ENCODE measurements around the gene CHST11. TPM values are rescaled to one million over a fixed set of nuclear protein-coding genes. Genes with fewer than 3 reads are reported as not detected.

Gene CHST11
- total RNA-seq, 1 experiment from 2014 or later, result 1.1 TPM

GRCh38 chr12:104529130-104529874 is 72.6 kb downstream of the CHST11 start:
- no peak for DNase-seq (ENCODE audit: low spot score)
- Histone ChIP-seq H3K4me1 (ENCODE audit: insufficient read depth, low read length, poor library complexity, severe bottlenecking) (no peaks in the 10 kb centered on the region), H3K9me3 (ENCODE audit: low read depth, low read length, poor library complexity, severe bottlenecking) (no peaks in the 10 kb centered on the region), H3K36me3 (ENCODE audit: insufficient read depth, low read length, poor library complexity, severe bottlenecking) (no peaks in the 10 kb centered on the region), H3K4me3 (ENCODE audit: low read depth, low read length, poor library complexity, severe bottlenecking) (no peak overlapping the region), H3K27me3 (replicated peaks; ENCODE audit: insufficient read depth, low read depth, low read length, poor library complexity) (no peaks in the 10 kb centered on the region), H3K27ac (ENCODE audit: low read depth, low read length, poor library complexity, severe bottlenecking) (no peak overlapping the region)
- intact Hi-C loops (cut with micrococcal nuclease; ENCODE audit: unreplicated experiment), result no loop called here
- TF ChIP-seq CTCF (conservative IDR thresholded peaks at IDR 0.05; ENCODE audit: low read depth, low read length) (no peak), EZH2 (IDR thresholded peaks at IDR 0.05; ENCODE audit: borderline replicate concordance, low read depth, low read length, poor library complexity, severe bottlenecking) (no peak)
- POLR2A ChIA-PET (ENCODE audit: low non-redundant PET), result no interaction called here
- BruUV-seq (replicated peaks), result no TSS peak
- CTCF ChIA-PET, result no interaction called here

GRCh38 chr12:104532636-104533035 is 75.9 kb downstream of the CHST11 start:
- DNase-seq (ENCODE audit: low spot score), result no peak
- intact Hi-C loops (cut with micrococcal nuclease; ENCODE audit: unreplicated experiment), result no loop called here
- no peak for TF ChIP-seq CTCF (conservative IDR thresholded peaks at IDR 0.05; ENCODE audit: low read depth, low read length)
- no peak for TF ChIP-seq EZH2 (IDR thresholded peaks at IDR 0.05; ENCODE audit: borderline replicate concordance, low read depth, low read length, poor library complexity, severe bottlenecking)
- Histone ChIP-seq H3K4me3 (ENCODE audit: low read depth, low read length, poor library complexity, severe bottlenecking) (no peak overlapping the region), H3K9me3 (ENCODE audit: low read depth, low read length, poor library complexity, severe bottlenecking) (no peaks in the 10 kb centered on the region), H3K27ac (ENCODE audit: low read depth, low read length, poor library complexity, severe bottlenecking) (no peak overlapping the region), H3K27me3 (replicated peaks; ENCODE audit: insufficient read depth, low read depth, low read length, poor library complexity) (no peaks in the 10 kb centered on the region), H3K36me3 (ENCODE audit: insufficient read depth, low read length, poor library complexity, severe bottlenecking) (no peaks in the 10 kb centered on the region), H3K4me1 (ENCODE audit: insufficient read depth, low read length, poor library complexity, severe bottlenecking) (no peaks in the 10 kb centered on the region)
- ChIA-PET CTCF (no interaction called here), POLR2A (ENCODE audit: low non-redundant PET) (no interaction called here)
- no TSS peak for BruUV-seq (replicated peaks)

GRCh38 chr12:104533134-104533533 is 76.4 kb downstream of the CHST11 start:
- Histone ChIP-seq H3K4me3 (ENCODE audit: low read depth, low read length, poor library complexity, severe bottlenecking) (no peak overlapping the region), H3K9me3 (ENCODE audit: low read depth, low read length, poor library complexity, severe bottlenecking) (no peaks in the 10 kb centered on the region), H3K36me3 (ENCODE audit: insufficient read depth, low read length, poor library complexity, severe bottlenecking) (no peaks in the 10 kb centered on the region), H3K4me1 (ENCODE audit: insufficient read depth, low read length, poor library complexity, severe bottlenecking) (no peaks in the 10 kb centered on the region), H3K27me3 (replicated peaks; ENCODE audit: insufficient read depth, low read depth, low read length, poor library complexity) (no peaks in the 10 kb centered on the region), H3K27ac (ENCODE audit: low read depth, low read length, poor library complexity, severe bottlenecking) (no peak overlapping the region)
- no peak for DNase-seq (ENCODE audit: low spot score)
- CTCF ChIA-PET, result no interaction called here
- intact Hi-C loops (cut with micrococcal nuclease; ENCODE audit: unreplicated experiment), result no loop called here
- POLR2A ChIA-PET (ENCODE audit: low non-redundant PET), result no interaction called here
- TF ChIP-seq EZH2 (IDR thresholded peaks at IDR 0.05; ENCODE audit: borderline replicate concordance, low read depth, low read length, poor library complexity, severe bottlenecking) (no peak), CTCF (conservative IDR thresholded peaks at IDR 0.05; ENCODE audit: low read depth, low read length) (no peak)
- BruUV-seq (replicated peaks), result no TSS peak

Data from A673 (cell line).